ENCODE measurements around the gene HCST.

The HCST gene

DNA sequence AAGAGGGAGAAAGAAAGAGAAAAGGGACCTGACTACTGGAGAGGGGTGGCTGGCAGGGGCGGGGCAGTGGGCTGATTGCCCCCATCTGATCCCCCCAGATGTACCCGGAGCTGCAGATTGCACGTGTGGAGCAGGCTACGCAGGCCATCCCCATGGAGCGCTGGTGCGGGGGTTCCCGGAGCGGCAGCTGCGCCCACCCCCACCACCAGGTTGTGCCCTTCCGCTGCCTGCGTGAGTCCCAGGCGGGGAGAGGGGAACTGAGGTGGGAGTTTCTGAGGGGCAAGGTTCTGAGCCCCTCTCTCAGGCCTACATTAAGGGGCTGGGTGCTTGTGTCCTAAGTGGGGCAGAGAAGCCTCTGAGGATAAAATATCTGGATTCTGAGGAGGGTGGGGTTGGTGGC, 31.5 kb upstream of the HCST start:
- Histone ChIP-seq H2AFZ (no peak overlapping the region), H3K27me3 (ENCODE audit: control insufficient read depth, insufficient read depth, low read length) (no peaks in the 10 kb centered on the region), H3K36me3 (ENCODE audit: control insufficient read depth, insufficient read depth, low read length) (no peaks in the 10 kb centered on the region), H3K27ac (no peak overlapping the region), H3K9me3 (ENCODE audit: control insufficient read depth, low read length) (no peaks in the 10 kb centered on the region), H3K4me3 (ENCODE audit: low read depth, low read length) (no peak overlapping the region), H3K9ac (no peak overlapping the region), H3K4me2 (ENCODE audit: low read length) (no peak overlapping the region), H3K79me2 (peaks cover 4% of the 10 kb centered on the region), H3K4me1 (peaks cover 11% of the 10 kb centered on the region)
- TF ChIP-seq, protein P1, sequence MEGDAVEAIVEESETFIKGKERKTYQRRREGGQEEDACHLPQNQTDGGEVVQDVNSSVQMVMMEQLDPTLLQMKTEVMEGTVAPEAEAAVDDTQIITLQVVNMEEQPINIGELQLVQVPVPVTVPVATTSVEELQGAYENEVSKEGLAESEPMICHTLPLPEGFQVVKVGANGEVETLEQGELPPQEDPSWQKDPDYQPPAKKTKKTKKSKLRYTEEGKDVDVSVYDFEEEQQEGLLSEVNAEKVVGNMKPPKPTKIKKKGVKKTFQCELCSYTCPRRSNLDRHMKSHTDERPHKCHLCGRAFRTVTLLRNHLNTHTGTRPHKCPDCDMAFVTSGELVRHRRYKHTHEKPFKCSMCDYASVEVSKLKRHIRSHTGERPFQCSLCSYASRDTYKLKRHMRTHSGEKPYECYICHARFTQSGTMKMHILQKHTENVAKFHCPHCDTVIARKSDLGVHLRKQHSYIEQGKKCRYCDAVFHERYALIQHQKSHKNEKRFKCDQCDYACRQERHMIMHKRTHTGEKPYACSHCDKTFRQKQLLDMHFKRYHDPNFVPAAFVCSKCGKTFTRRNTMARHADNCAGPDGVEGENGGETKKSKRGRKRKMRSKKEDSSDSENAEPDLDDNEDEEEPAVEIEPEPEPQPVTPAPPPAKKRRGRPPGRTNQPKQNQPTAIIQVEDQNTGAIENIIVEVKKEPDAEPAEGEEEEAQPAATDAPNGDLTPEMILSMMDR (IDR thresholded peaks at IDR 0.05): no peak

DNA sequence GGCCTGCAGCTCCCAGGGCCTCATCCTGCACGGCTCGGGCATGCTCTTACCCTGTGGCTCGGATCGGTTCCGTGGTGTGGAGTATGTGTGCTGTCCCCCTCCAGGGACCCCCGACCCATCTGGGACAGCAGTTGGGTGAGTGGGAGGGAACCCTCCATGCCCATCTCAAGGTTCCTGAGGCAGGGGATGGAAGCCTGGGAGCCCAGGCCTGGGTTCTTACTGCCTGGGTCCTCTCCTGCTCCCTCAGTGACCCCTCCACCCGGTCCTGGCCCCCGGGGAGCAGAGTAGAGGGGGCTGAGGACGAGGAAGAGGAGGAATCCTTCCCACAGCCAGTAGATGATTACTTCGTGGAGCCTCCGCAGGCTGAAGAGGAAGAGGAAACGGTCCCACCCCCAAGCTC, 30.7 kb upstream of the HCST start:
- TF ChIP-seq, protein P1 (IDR thresholded peaks at IDR 0.05): no peak

DNA sequence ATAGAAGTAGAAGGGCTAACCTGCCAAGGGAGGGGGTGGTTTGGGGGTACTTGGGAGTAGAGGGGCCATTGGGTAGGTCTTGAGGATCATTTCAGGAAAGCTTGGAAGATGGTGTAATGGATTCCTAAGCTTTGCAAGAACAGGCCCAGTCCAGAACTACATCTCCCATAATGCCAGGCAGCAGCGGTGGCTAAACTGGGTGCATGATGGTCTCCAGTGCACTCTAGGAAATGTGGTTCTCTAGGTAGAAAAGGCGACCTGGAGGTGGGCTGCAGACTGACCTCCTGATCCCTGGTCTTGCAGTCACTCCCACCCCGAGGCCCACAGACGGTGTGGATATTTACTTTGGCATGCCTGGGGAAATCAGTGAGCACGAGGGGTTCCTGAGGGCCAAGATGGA, 30.1 kb upstream of the HCST start:
- Histone ChIP-seq H3K79me2 (peaks cover 4% of the 10 kb centered on the region), H2AFZ (no peak overlapping the region), H3K4me3 (ENCODE audit: low read depth, low read length) (no peak overlapping the region), H3K36me3 (ENCODE audit: control insufficient read depth, insufficient read depth, low read length) (no peaks in the 10 kb centered on the region), H3K4me2 (ENCODE audit: low read length) (no peak overlapping the region), H3K27ac (no peak overlapping the region), H3K4me1 (peaks cover 11% of the 10 kb centered on the region), H3K9ac (no peak overlapping the region), H3K27me3 (ENCODE audit: control insufficient read depth, insufficient read depth, low read length) (no peaks in the 10 kb centered on the region), H3K9me3 (ENCODE audit: control insufficient read depth, low read length) (no peaks in the 10 kb centered on the region)
- TF ChIP-seq, protein P1 (IDR thresholded peaks at IDR 0.05): no peak

More for the DNA sequence above, 30.7 kb upstream of the HCST start:
- no peak overlapping the region for H2AFZ ChIP-seq
- H3K9ac ChIP-seq: no peak overlapping the region
- H3K36me3 ChIP-seq (ENCODE audit: control insufficient read depth, insufficient read depth, low read length): no peaks in the 10 kb centered on the region
- no peaks in the 10 kb centered on the region for H3K9me3 ChIP-seq (ENCODE audit: control insufficient read depth, low read length)
- H3K4me3 ChIP-seq (ENCODE audit: low read depth, low read length): no peak overlapping the region
- peaks cover 11% of the 10 kb centered on the region for H3K4me1 ChIP-seq
- H3K4me2 ChIP-seq (ENCODE audit: low read length): no peak overlapping the region
- no peak overlapping the region for H3K27ac ChIP-seq
- H3K79me2 ChIP-seq: peaks cover 4% of the 10 kb centered on the region
- no peaks in the 10 kb centered on the region for H3K27me3 ChIP-seq (ENCODE audit: control insufficient read depth, insufficient read depth, low read length)

DNA sequence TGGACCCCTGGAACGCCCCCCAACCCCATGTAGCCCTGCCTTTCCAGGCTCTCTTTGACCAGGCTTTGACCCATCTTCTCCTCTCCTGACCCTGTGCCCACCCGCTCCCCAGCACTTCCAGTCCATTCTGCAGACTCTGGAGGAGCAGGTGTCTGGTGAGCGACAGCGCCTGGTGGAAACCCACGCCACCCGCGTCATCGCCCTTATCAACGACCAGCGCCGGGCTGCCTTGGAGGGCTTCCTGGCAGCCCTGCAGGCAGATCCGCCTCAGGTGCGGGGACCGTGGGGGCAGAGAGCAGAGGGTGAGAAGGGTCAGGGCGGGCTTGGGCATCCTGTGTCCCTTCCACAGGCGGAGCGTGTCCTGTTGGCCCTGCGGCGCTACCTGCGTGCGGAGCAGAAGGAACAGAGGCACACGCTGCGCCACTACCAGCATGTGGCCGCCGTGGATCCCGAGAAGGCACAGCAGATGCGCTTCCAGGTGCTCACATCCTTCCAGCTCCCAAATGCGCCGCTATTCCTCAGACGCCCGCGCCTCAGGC, 27.9 kb upstream of the HCST start:
- no peak overlapping the region for H3K4me2 ChIP-seq (ENCODE audit: low read length)
- no peak overlapping the region for H3K27ac ChIP-seq
- no peaks in the 10 kb centered on the region for H3K27me3 ChIP-seq (ENCODE audit: control insufficient read depth, insufficient read depth, low read length)
- H3K9ac ChIP-seq: no peak overlapping the region
- peaks cover 6% of the 10 kb centered on the region for H3K4me1 ChIP-seq
- no peak overlapping the region for H2AFZ ChIP-seq
- TF ChIP-seq, protein P1 (IDR thresholded peaks at IDR 0.05): no peak
- H3K79me2 ChIP-seq: peaks cover 4% of the 10 kb centered on the region
- no peaks in the 10 kb centered on the region for H3K9me3 ChIP-seq (ENCODE audit: control insufficient read depth, low read length)
- H3K36me3 ChIP-seq (ENCODE audit: control insufficient read depth, insufficient read depth, low read length): no peaks in the 10 kb centered on the region
- H3K4me3 ChIP-seq (ENCODE audit: low read depth, low read length): no peak overlapping the region

DNA sequence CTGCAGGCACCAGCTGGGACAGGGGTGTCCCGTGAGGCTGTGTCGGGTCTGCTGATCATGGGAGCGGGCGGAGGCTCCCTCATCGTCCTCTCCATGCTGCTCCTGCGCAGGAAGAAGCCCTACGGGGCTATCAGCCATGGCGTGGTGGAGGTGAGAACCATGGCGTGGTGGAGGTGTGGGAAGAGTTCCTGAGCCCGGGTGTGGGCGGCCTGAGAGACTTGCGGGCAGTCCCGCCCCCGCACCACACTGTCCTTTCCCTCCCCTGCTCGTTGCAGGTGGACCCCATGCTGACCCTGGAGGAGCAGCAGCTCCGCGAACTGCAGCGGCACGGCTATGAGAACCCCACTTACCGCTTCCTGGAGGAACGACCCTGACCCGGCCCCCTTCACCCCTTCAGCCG, 23.3 kb upstream of the HCST start:
- no peaks in the 10 kb centered on the region for H3K36me3 ChIP-seq (ENCODE audit: control insufficient read depth, insufficient read depth, low read length)
- H2AFZ ChIP-seq: no peak overlapping the region
- H3K27me3 ChIP-seq (ENCODE audit: control insufficient read depth, insufficient read depth, low read length): no peaks in the 10 kb centered on the region
- no peak overlapping the region for H3K27ac ChIP-seq
- H3K4me3 ChIP-seq (ENCODE audit: low read depth, low read length): no peak overlapping the region
- H3K4me2 ChIP-seq (ENCODE audit: low read length): no peak overlapping the region
- no peak overlapping the region for H3K9ac ChIP-seq
- no peaks in the 10 kb centered on the region for H3K79me2 ChIP-seq
- TF ChIP-seq, protein P1 (IDR thresholded peaks at IDR 0.05): no peak
- H3K9me3 ChIP-seq (ENCODE audit: control insufficient read depth, low read length): no peaks in the 10 kb centered on the region
- no peaks in the 10 kb centered on the region for H3K4me1 ChIP-seq

All from parathyroid adenoma (tissue), 2 donors.